ENCODE data around the gene SORCS2. TPM values are rescaled to one million over a fixed set of nuclear protein-coding genes. Genes with fewer than 3 reads are reported as not detected.

Gene SORCS2
- total and polyA plus RNA-seq, 2 of the 13 experiments (the other 11 are each of a cell fraction or from before 2014, with no cell fraction given), result 0.82 to 1.0 TPM

- Histone ChIP-seq H2AFZ (ENCODE audit: low read length) (no peak overlapping the region), H3K9ac (ENCODE audit: insufficient read depth, low read depth, low read length) (no peak overlapping the region), H3K4me2 (ENCODE audit: low read depth, low read length) (no peak overlapping the region), H3K4me3 (replicated peaks in 1 of 3; ENCODE audit: insufficient read depth in 1 of 3, low read depth in 2 of 3, low read length in 3 of 3) (no peak overlapping the region), H3K9me3 (ENCODE audit: low read length) (peaks cover 7% of the 10 kb centered on the region), H4K20me1 (ENCODE audit: insufficient read depth, low read length) (no peaks in the 10 kb centered on the region), H3K27ac (ENCODE audit: extremely low read length, insufficient read depth, low read length) (no peak overlapping the region), H3K4me1 (ENCODE audit: insufficient read depth, low read length) (peaks cover 5% of the 10 kb centered on the region; the same call in 1 of the 2 replicates), H3K79me2 (ENCODE audit: insufficient read depth, low read length) (no peaks in the 10 kb centered on the region), H3K27me3 (ENCODE audit: control insufficient read depth in 1 of 2, insufficient read depth in 2 of 2, low read length in 2 of 2) (no peaks in the 10 kb centered on the region), H3K36me3 (replicated peaks in 1 of 2; ENCODE audit: control insufficient read depth in 1 of 2, insufficient read depth in 2 of 2, low read length in 2 of 2) (no peaks in the 10 kb centered on the region; a peak in 1 of 5 replicates)
- POLR2A ChIA-PET, result no interaction called here
- intact Hi-C loops (cut with micrococcal nuclease; ENCODE audit: unreplicated experiment), result no loop called here
- DNase-seq (ENCODE audit: low spot score), result no peak
- in situ Hi-C loops (cut with HindIII; ENCODE audit: extremely low pct_ligation_motif_present, low pct_unique_long_range_greater_than_20kb), result no loop called here
- FAIRE-seq, result no peak
- TF ChIP-seq BCL6 (CRISPR knock-in tag; IDR thresholded peaks at IDR 0.05), result no peak
- TF ChIP-seq ZBTB38 (CRISPR knock-in tag; IDR thresholded peaks at IDR 0.05), result no peak
- TF ChIP-seq ZMYM2 (CRISPR knock-in tag; IDR thresholded peaks at IDR 0.05), result no peak
- TF ChIP-seq ZNF670 (CRISPR knock-in tag; IDR thresholded peaks at IDR 0.05; ENCODE audit: borderline replicate concordance), result no peak
- no peak for TF ChIP-seq TSC22D2 (CRISPR knock-in tag; IDR thresholded peaks at IDR 0.05; ENCODE audit: borderline replicate concordance)
- TF ChIP-seq ZNF354B (CRISPR knock-in tag; IDR thresholded peaks at IDR 0.05), result no peak
- TF ChIP-seq, protein P1, sequence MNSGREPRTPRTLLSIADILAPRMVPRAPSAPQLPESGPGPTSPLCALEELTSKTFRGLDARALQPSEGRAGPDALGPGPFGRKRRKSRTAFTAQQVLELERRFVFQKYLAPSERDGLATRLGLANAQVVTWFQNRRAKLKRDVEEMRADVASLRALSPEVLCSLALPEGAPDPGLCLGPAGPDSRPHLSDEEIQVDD (CRISPR knock-in tag; IDR thresholded peaks at IDR 0.05; ENCODE audit: borderline replicate concordance), result no peak
- no peak for TF ChIP-seq SRSF1 (optimal IDR thresholded peaks at IDR 0.05; ENCODE audit: low read depth, low read length)
- TF ChIP-seq, protein P2, sequence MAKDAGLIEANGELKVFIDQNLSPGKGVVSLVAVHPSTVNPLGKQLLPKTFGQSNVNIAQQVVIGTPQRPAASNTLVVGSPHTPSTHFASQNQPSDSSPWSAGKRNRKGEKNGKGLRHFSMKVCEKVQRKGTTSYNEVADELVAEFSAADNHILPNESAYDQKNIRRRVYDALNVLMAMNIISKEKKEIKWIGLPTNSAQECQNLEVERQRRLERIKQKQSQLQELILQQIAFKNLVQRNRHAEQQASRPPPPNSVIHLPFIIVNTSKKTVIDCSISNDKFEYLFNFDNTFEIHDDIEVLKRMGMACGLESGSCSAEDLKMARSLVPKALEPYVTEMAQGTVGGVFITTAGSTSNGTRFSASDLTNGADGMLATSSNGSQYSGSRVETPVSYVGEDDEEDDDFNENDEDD (CRISPR knock-in tag; IDR thresholded peaks at IDR 0.05; ENCODE audit: borderline replicate concordance), result no peak
- no peak for TF ChIP-seq ZNF362 (CRISPR knock-in tag; IDR thresholded peaks at IDR 0.05; ENCODE audit: borderline replicate concordance)
- TF ChIP-seq HNRNPLL (IDR thresholded peaks at IDR 0.05; ENCODE audit: low read depth, low read length, poor library complexity, severe bottlenecking), result no peak
- TF ChIP-seq ZNF878 (CRISPR knock-in tag; IDR thresholded peaks at IDR 0.05), result no peak
- no peak for TF ChIP-seq PPARG (CRISPR knock-in tag; conservative IDR thresholded peaks at IDR 0.05)
- TF ChIP-seq ZNF615 (CRISPR knock-in tag; IDR thresholded peaks at IDR 0.05; ENCODE audit: borderline replicate concordance), result no peak
- CTCF ChIA-PET (ENCODE audit: low intra/inter-chr PET ratio, low total read pairs), result no interaction called here
- no peak for ATAC-seq
- WGBS (ENCODE audit: low lambda C conversion rate), result 67% methylated on average over 3 of the region's 6 CpGs
- no TSS peak for BruUV-seq (replicated peaks)
Measured at GRCh38 chr4:7571001-7571400, 378.7 kb downstream of the SORCS2 start.
